GM21529 (cell line): ENCODE data around the gene MTMR12.
A peak's percentile ranks its signal among the peaks of the same experiment; 100 is the strongest.

Experiments
- ATAC-seq: cut with Tn5 transposase; IDR thresholded peaks from one replicate; pipeline ENCODE4 v1.9.1; 2021; ENCODE audit not compliant: unreplicated experiment

Gene MTMR12

GRCh38 chr5:32201122-32201753 lies 111.5 kb downstream of the MTMR12 start:
- ATAC-seq: no peak

- ATAC-seq: no peak
Measured at GRCh38 chr5:32197032-32197431, 115.7 kb downstream of the MTMR12 start.

- ATAC-seq: no peak
Measured at GRCh38 chr5:32195265-32195664, 117.5 kb downstream of the MTMR12 start.

GRCh38 chr5:32193591-32193990 lies 119.1 kb downstream of the MTMR12 start:
- peak; percentile 79 for ATAC-seq

- ATAC-seq: no peak
Measured at GRCh38 chr5:32190095-32190494, 122.6 kb downstream of the MTMR12 start.

- ATAC-seq: no peak
Measured at GRCh38 chr5:32187675-32188074, 125.1 kb downstream of the MTMR12 start.

- peak; percentile 85 for ATAC-seq
Measured at GRCh38 chr5:32182463-32183063, 130.2 kb downstream of the MTMR12 start.
